ENCODE measurements around the gene RSPH1.
A peak's percentile ranks its signal among the peaks of the same experiment; 100 is the strongest.

The RSPH1 gene

DNA sequence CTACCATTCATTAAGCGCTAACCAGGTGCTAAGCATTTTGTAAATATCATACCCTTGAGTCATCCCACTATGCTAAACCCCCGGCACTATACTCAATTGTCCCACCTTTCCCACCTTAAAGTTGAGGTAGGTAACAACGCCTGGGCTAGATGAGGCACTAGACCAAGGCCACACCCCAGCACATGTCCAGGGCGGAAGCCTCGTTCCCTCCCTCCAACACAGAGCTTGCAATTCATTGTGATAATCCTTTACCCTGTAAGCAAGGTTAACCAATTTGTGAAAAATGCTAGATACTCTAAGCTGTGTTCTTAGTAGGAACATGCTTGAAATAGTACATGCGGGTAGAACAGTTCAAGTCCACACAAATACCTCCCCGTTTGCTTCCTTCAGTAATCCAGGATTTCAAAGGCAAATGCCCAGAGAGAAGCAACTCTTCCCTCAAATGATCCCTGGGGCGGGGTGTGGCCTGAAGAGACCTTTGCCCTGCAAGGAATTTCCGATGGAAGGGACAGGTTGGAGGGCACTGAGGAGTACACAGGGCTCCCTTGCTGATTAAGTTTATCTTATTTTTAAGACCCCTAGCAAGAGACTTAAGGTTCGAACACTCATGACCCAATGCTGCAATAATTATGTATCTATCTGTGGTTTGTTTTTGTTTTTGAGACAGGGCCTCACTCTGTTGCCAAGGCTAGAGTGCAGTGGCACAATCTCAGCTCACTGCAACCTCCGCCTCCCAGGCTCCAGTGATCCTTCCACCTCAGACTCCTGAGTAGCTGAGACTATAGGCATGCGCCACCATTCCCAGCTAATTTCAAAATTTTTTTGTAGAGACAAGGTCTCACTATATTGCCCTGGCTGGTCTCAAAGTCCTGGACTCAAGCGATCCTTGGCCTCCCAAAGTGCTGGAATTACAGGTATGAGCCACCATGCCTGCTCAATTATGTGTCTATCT is 2.6 kb downstream of the RSPH1 start:
- DNase-seq = no peak
- in situ Hi-C loops (cut with HindIII; ENCODE audit: low pct_ligation_motif_present, low pct_unique_long_range_greater_than_20kb, low sequenced_read_pairs) = no loop called here

GRCh38 chr21:42492201-42492600 is 3.8 kb downstream of the RSPH1 start:
- DNase-seq = no peak
- in situ Hi-C loops (cut with HindIII; ENCODE audit: low pct_ligation_motif_present, low pct_unique_long_range_greater_than_20kb, low sequenced_read_pairs) = no loop called here

DNA sequence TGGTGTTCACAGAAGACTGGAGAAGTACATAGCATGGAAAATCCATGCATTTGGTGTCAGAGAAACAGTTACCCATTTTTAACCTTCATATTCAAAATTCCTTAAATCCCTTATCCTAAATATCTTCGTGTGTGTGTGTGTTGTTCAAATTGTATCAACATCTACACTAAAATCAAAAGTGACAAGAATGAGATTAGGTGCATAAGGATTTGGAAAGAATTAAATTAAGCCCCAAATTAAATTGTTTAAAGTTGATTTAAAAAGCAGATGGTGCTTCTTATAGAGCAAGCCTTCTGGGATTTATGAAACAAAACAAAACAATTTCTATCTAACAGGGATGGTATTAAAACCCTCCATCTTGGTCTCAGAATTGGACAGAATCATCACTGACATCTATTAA is 4.7 kb downstream of the RSPH1 start:
- no peak for DNase-seq
- in situ Hi-C loops (cut with HindIII; ENCODE audit: low pct_ligation_motif_present, low pct_unique_long_range_greater_than_20kb, low sequenced_read_pairs) = no loop called here

DNA sequence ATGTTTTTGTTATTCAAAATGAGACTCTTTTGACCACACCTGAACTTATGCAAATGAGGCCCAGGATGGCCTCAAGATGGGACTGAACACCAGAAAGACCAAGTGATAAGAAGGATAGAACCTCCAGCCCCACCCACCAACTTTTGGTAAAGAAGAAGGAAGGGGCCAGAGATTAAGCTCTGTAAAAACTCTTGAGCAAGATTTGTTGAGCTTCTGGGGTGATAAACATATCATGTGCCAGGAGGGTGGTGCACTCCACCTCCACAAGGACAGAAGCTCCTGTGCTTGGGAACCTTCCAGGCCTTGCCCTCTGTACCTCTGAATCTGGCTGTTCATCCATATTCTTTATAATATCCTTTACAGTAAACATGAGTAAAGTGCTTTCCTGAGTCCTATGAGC is 5.3 kb downstream of the RSPH1 start:
- no peak for DNase-seq
- in situ Hi-C loops (cut with HindIII; ENCODE audit: low pct_ligation_motif_present, low pct_unique_long_range_greater_than_20kb, low sequenced_read_pairs) = no loop called here

DNA sequence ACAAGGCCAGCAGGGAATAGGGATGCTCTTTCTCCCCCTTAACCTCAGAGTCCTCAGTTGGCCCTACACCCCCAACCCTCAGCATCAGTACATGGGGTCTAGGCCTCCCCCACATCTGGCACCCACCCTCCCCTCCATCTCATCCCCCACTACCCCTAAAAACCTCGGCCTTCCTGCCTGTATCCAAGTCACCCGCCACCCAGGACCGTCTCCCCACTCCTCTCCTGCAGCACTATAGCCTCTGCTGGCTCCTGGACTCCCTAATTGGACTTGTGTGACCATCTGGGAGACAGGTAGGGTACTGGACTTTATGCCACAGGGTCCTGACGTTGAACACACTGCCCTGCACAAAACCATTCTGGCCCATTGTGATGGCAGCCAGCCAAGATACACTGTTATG is 6.0 kb downstream of the RSPH1 start:
- DNase-seq = no peak
- in situ Hi-C loops (cut with HindIII; ENCODE audit: low pct_ligation_motif_present, low pct_unique_long_range_greater_than_20kb, low sequenced_read_pairs) = no loop called here

GRCh38 chr21:42489006-42489563 is 6.9 kb downstream of the RSPH1 start:
- no peak for DNase-seq
- in situ Hi-C loops (cut with HindIII; ENCODE audit: low pct_ligation_motif_present, low pct_unique_long_range_greater_than_20kb, low sequenced_read_pairs) = no loop called here

GRCh38 chr21:42486531-42486930 is 9.5 kb downstream of the RSPH1 start:
- in situ Hi-C loops (cut with HindIII; ENCODE audit: low pct_ligation_motif_present, low pct_unique_long_range_greater_than_20kb, low sequenced_read_pairs) = no loop called here
- no peak for DNase-seq

DNA sequence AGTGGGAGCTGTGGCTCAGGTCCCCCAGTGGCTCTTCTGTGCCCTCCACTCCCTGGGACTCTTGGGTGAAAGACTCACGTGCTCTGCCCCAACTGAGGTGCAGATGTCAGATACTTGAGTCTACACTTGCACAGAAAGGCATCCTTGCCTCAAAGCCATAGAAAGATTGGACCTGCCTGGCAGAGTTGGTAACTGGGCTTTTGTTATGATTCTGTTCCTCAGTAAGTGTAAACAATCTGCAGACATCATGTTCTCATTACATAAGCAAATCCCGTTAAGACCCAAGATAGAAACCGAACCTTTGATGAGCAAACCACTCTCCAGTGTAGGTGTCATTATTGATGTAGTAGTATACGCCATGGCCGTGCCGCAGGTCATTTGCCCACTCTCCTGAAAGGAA is 10.0 kb downstream of the RSPH1 start:
- no peak for DNase-seq
- in situ Hi-C loops (cut with HindIII; ENCODE audit: low pct_ligation_motif_present, low pct_unique_long_range_greater_than_20kb, low sequenced_read_pairs) = no loop called here

- in situ Hi-C loops (cut with HindIII; ENCODE audit: low pct_ligation_motif_present, low pct_unique_long_range_greater_than_20kb, low sequenced_read_pairs) = no loop called here
- no peak for DNase-seq
These were observed 11.1 kb downstream of the RSPH1 start for GRCh38 chr21:42484966-42485365.

DNA sequence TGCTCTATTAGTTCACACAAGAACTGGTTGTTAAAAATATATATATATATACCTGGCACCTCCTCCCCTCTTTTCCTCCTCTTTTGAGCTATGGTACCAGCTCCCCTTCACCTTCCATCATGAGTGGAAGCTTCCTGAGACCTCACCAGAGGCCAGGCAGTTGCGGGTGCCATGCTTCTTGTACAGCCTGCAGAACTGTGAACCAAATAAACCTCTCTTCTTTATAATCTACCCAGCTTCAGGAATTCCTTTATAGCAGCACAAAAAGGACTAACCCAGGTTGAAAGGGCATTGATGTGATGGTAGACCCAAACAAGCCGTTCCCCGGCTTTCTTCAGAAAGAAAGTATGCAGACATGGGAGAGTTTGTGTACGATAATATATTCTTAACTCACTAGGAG is 14.9 kb downstream of the RSPH1 start:
- DNase-seq = no peak
- in situ Hi-C loops (cut with HindIII; ENCODE audit: low pct_ligation_motif_present, low pct_unique_long_range_greater_than_20kb, low sequenced_read_pairs) = no loop called here

GRCh38 chr21:42480736-42481135 is 15.3 kb downstream of the RSPH1 start:
- in situ Hi-C loops (cut with HindIII; ENCODE audit: low pct_ligation_motif_present, low pct_unique_long_range_greater_than_20kb, low sequenced_read_pairs) = no loop called here
- no peak for DNase-seq

- no peak for DNase-seq
- in situ Hi-C loops (cut with HindIII; ENCODE audit: low pct_ligation_motif_present, low pct_unique_long_range_greater_than_20kb, low sequenced_read_pairs) = no loop called here
These were observed 16.4 kb downstream of the RSPH1 start for GRCh38 chr21:42479582-42479981.

- in situ Hi-C loops (cut with HindIII; ENCODE audit: low pct_ligation_motif_present, low pct_unique_long_range_greater_than_20kb, low sequenced_read_pairs) = no loop called here
These were observed 17.5 kb downstream of the RSPH1 start for GRCh38 chr21:42478504-42478903.

DNA sequence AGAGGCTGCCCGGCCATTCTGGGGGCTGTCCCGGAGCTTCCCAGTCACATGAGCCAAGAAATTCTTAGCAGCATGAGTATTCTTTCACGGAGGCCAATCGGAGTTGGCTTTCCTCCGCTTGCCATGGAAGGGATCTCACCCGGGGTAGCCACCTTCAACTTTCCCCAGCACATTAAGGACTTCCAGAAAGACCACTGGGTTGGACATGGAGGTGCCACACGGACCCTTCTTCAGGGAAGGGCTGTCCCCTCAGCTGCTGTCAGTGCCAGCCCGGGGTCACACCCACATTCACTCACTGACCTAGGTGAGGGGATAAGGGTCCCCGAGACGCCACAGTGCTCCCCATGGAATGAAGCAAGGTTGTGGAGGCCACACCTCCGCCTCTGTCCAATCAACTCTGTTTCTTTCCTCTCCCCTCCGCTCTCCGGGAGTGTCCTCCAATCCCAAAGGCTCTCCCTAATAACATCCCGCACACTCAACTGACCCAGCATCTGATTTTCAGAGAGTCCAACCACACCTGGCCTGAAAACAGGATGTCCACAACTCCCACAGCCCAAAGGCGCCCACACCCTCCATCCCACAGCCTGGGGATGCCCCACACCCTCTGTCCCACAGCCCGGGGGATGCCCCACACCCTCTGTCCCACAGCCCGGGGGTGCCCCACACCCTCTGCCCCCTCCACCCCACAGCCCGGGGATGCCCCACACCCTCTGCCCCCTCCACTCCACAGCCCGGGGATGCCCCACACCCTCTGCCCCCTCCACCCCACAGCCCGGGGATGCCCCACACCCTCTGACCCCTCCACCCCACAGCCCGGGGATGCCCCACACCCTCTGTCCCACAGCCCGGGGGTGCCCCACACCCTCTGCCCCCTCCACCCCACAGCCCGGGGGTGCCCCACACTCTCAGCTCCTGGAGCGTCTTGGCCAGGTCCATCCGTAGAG is 19.4 kb downstream of the RSPH1 start:
- DNase-seq = no peak
- in situ Hi-C loops (cut with HindIII; ENCODE audit: low pct_ligation_motif_present, low pct_unique_long_range_greater_than_20kb, low sequenced_read_pairs) = no loop called here

More at GRCh38 chr21:42478504-42478903, 17.5 kb downstream of the RSPH1 start:
- no peak for DNase-seq

DNA sequence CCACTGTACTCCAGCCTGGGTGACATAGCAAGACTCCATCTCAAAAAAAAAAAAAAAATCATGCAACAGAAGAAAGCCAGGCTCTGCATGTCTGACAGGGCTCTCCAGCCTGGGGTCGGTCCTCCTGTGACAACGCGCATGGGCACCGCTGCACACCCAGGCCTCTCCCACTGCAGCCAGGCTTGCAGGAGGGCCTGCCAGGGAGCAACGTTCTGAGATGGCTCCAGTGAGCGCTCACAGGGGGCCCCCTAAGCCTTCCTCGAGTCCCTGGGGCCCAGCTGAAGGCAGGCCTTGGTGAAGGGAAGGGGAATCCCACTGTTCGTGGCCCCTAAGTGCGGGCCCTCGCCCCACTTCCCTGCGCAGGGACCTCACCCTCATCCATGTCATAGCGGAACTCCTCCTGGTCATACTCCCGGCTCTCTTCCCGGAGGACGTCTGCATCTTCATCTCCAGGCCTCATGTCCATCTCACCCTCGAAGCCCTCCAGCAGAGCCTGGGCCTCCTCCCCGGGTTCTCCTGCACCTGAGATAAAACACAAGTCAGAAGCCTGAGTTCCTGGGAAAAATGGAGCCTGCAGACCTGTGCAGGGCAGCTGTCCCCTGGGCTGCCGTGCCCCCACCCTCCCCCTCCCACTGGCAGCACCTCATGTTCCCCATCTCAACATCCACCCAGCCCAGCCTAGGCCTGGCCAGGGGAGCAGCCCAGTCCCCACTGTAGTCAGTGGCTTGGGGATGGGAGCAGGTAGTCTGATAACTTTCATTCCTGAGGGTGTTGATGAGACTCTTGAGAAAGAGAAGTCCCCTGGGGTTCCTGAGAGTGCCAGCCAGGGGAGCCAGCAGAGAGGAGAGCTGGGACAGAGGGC is 20.3 kb downstream of the RSPH1 start:
- in situ Hi-C loops (cut with HindIII; ENCODE audit: low pct_ligation_motif_present, low pct_unique_long_range_greater_than_20kb, low sequenced_read_pairs) = no loop called here
- no peak for DNase-seq

DNA sequence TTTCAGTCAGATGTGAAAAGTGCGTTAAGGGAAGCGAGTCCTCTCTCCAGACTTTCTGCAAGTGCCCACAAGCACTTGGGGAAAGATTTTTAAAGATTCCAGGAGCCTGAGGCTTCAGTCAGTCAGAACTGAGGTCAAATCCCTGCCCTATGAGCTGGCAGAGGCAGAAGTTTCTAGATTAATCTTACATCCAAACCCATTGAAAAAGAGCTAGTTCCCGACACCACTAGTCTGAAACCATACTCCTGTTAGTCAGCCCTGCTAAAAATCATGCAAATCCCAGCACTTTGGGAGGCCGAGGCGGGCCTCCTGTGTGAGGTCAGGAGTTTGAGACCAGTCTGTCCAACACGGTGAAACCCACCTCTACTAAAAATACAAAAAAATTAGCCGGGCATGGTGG is 21.0 kb downstream of the RSPH1 start:
- in situ Hi-C loops (cut with HindIII; ENCODE audit: low pct_ligation_motif_present, low pct_unique_long_range_greater_than_20kb, low sequenced_read_pairs) = no loop called here
- DNase-seq = peak; percentile 62

DNA sequence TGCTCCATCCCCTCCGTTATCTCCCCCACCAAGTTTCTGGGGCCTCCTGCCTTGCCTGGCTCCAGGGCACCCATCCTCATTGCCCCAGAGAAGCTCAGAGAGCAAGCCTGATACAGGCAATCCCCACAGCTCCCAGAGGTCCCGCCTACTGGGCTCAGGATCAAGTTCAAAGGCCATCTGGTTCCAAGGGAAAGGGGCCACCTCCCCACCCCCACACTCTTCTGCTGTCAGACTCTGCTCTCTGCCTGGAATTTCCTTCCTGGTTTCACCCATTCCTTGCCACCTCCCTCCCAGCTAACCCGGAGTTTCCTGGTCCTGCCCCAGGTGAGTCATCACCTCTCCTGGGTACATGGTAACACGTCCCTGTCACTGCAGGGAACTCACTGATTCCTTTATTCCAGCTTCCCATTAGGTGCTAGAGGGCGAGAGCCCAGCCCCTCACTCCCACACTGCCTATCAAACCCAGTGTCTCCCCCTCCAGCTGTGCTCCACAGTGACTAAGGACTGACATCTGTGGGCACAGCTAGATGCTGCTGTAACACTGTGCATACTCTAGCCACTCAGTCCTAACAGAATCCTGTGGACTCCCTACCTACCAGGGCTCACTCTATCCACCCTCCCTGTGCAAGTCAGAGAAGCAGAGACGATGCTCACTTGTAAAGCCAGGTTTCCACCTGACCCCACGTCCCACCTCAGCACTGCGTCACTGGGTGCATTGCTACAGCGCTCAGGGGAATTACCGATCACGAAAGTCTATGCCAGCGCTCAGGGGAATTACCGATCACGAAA is 21.8 kb downstream of the RSPH1 start:
- in situ Hi-C loops (cut with HindIII; ENCODE audit: low pct_ligation_motif_present, low pct_unique_long_range_greater_than_20kb, low sequenced_read_pairs) = no loop called here
- DNase-seq = peak; percentile 69

Data from ACHN (cell line).